AML-193 (cell line): Measurements from ENCODE around the gene DCHS1.

Experiments used
- DNase-seq, 2 experiments: peaks; one replicate each; lab custom pipeline; 2025; lab: John Stamatoyannopoulos, UW

Gene DCHS1

GRCh38 chr11:6587360-6587953, 68.2 kb downstream of the DCHS1 start:
- DNase-seq = no peak

- DNase-seq = no peak
These were observed 68.9 kb downstream of the DCHS1 start for GRCh38 chr11:6586434-6587359.

GRCh38 chr11:6584528-6584927, 71.1 kb downstream of the DCHS1 start:
- DNase-seq = no peak

- DNase-seq = no peak
These were observed 72.0 kb downstream of the DCHS1 start for GRCh38 chr11:6583584-6583983.

GRCh38 chr11:6579681-6580080, 75.9 kb downstream of the DCHS1 start:
- DNase-seq = no peak

- no peak for DNase-seq
These were observed 77.5 kb downstream of the DCHS1 start for GRCh38 chr11:6578134-6578533.

- no peak for DNase-seq
These were observed 78.9 kb downstream of the DCHS1 start for GRCh38 chr11:6576471-6577373.

- no peak for DNase-seq
These were observed 80.5 kb downstream of the DCHS1 start for GRCh38 chr11:6574816-6575715.

GRCh38 chr11:6572215-6572614, 83.4 kb downstream of the DCHS1 start:
- DNase-seq = no peak

- no peak for DNase-seq
These were observed 84.1 kb downstream of the DCHS1 start for GRCh38 chr11:6571434-6572008.
